Natural killer cell treated with Interleukin-12 subunit alpha and Interleukin-12 subunit beta and Interleukin-15 and Interleukin-18, amount 100 ng/mL, for 72 hours (primary cell): ENCODE measurements around the gene IGF1. TPM values are rescaled to one million over a fixed set of nuclear protein-coding genes. Genes with fewer than 3 reads are reported as not detected.

Source experiments
- ATAC-seq, 2 donors: fragments of 150-1000 bp; cut with Tn5 transposase in 1 of 2; sonication (Bioruptor Pico), chemical (Tn5 transposase) in 1 of 2; 2 replicates each; pipeline ENCODE4 v1.10.0; 2021
- DNase-seq: peaks from one replicate; pipeline ENCODE4 v3.0.0; 2022; ENCODE audit warnings: low spot score
- H3K27ac Mint-ChIP-seq, 2 donors: 1 replicate in 1 of 2; 2 replicates in 1 of 2; pipeline ENCODE4 v1.8.0; 2022; ENCODE audit warnings: mixed read lengths in 2 of 2, mild to moderate bottlenecking in 1 of 2, moderate library complexity in 1 of 2
- H3K27me3 Mint-ChIP-seq, 2 donors: 1 replicate in 1 of 2; 2 replicates in 1 of 2; pipeline ENCODE4 v1.8.0; 2022; ENCODE audit warnings: mixed read lengths in 2 of 2
- H3K36me3 Mint-ChIP-seq: one replicate; pipeline ENCODE4 v1.8.0; 2022; ENCODE audit warnings: mixed read lengths
- H3K4me1 Mint-ChIP-seq, 2 donors: 1 replicate in 1 of 2; 2 replicates in 1 of 2; pipeline ENCODE4 v1.8.0; 2022; ENCODE audit warnings: low read depth in 2 of 2, mixed read lengths in 2 of 2, mild to moderate bottlenecking in 1 of 2
- H3K4me3 Mint-ChIP-seq: one replicate; pipeline ENCODE4 v1.8.0; 2022; ENCODE audit warnings: mixed read lengths
- H3K9me3 Mint-ChIP-seq: 2 replicates; pipeline ENCODE4 v1.8.0; 2022; ENCODE audit warnings: mixed read lengths
- total RNA-seq, 2 donors: library from RNA; stranded (reverse); gene quantifications; one replicate each; pipeline ENCODE4 v1.2.3, GENCODE V29; 2022

Gene IGF1
- under 1 TPM in 1 of 2 donors, not detected in 1; 0.05 TPM for total RNA-seq

GRCh38 chr12:102480406-102480805, at the start of gene IGF1:
TSS of gene IGF1 (minus strand) at chr12:102480563. CDS start at chr12:102480381, 182 bp downstream.
- Mint-ChIP-seq H3K4me1 (peaks cover 12 to 13% of the 10 kb centered on the region in 2 donors), H3K9me3 (no peaks in the 10 kb centered on the region), H3K4me3 (no peak within 1 kb of the TSS), H3K36me3 (no peaks in the 10 kb centered on the region), H3K27ac (no peak within 1 kb of the TSS), H3K27me3 (peaks cover 19 to 26% of the 10 kb centered on the region in 2 donors)
- ATAC-seq (no peak), DNase-seq (no peak)

GRCh38 chr12:102528111-102528510, 47.7 kb upstream of the IGF1 start:
- Mint-ChIP-seq H3K36me3 (no peaks in the 10 kb centered on the region), H3K27ac (no peak overlapping the region), H3K4me1 (no peaks in the 10 kb centered on the region), H3K27me3 (peaks cover 13 to 34% of the 10 kb centered on the region in 2 donors), H3K9me3 (peaks cover 11% of the 10 kb centered on the region), H3K4me3 (no peak overlapping the region)
- DNase-seq (no peak), ATAC-seq (no peak)

- no peaks in the 10 kb centered on the region for H3K36me3 Mint-ChIP-seq
- DNase-seq (no peak), ATAC-seq (no peak)
- H3K4me3 Mint-ChIP-seq, result no peak overlapping the region
- peaks cover 13 to 28% of the 10 kb centered on the region in 2 donors for H3K27me3 Mint-ChIP-seq
- no peaks in the 10 kb centered on the region for H3K4me1 Mint-ChIP-seq
- H3K27ac Mint-ChIP-seq, result no peak overlapping the region
- H3K9me3 Mint-ChIP-seq, result peaks cover 11% of the 10 kb centered on the region
These were observed 46.9 kb upstream of the IGF1 start for GRCh38 chr12:102527171-102527720.

- Mint-ChIP-seq H3K4me3 (no peak overlapping the region), H3K27ac (no peak overlapping the region), H3K27me3 (peaks cover 13 to 28% of the 10 kb centered on the region in 2 donors), H3K4me1 (no peaks in the 10 kb centered on the region), H3K9me3 (peaks cover 11% of the 10 kb centered on the region), H3K36me3 (no peaks in the 10 kb centered on the region)
- DNase-seq (no peak), ATAC-seq (no peak)
These were observed 46.3 kb upstream of the IGF1 start for GRCh38 chr12:102526656-102527055.

- H3K27ac Mint-ChIP-seq, result no peak overlapping the region
- no peaks in the 10 kb centered on the region for H3K4me1 Mint-ChIP-seq
- peaks cover 10 to 29% of the 10 kb centered on the region in 2 donors for H3K27me3 Mint-ChIP-seq
- no peak overlapping the region for H3K4me3 Mint-ChIP-seq
- no peaks in the 10 kb centered on the region for H3K36me3 Mint-ChIP-seq
- no peak for DNase-seq
- peaks cover 7% of the 10 kb centered on the region for H3K9me3 Mint-ChIP-seq
- no peak for ATAC-seq
These were observed 42.4 kb upstream of the IGF1 start for GRCh38 chr12:102522768-102523167.

- no peak for DNase-seq
- no peaks in the 10 kb centered on the region for H3K36me3 Mint-ChIP-seq
- H3K4me3 Mint-ChIP-seq, result no peak overlapping the region
- H3K27me3 Mint-ChIP-seq, result peaks cover 10 to 29% of the 10 kb centered on the region in 2 donors
- no peaks in the 10 kb centered on the region for H3K4me1 Mint-ChIP-seq
- ATAC-seq, result no peak
- H3K27ac Mint-ChIP-seq, result no peak overlapping the region
- peaks cover 7% of the 10 kb centered on the region for H3K9me3 Mint-ChIP-seq
These were observed 41.4 kb upstream of the IGF1 start for GRCh38 chr12:102521662-102522277.

GRCh38 chr12:102518871-102519270, 38.5 kb upstream of the IGF1 start:
- DNase-seq (no peak), ATAC-seq (no peak)
- Mint-ChIP-seq H3K27ac (no peak overlapping the region), H3K4me3 (no peak overlapping the region), H3K36me3 (no peaks in the 10 kb centered on the region), H3K4me1 (no peaks in the 10 kb centered on the region), H3K27me3 (peaks cover 8 to 25% of the 10 kb centered on the region in 2 donors), H3K9me3 (no peaks in the 10 kb centered on the region)

- Mint-ChIP-seq H3K4me1 (no peaks in the 10 kb centered on the region), H3K27ac (no peak overlapping the region), H3K27me3 (peaks cover 12 to 23% of the 10 kb centered on the region in 2 donors), H3K4me3 (no peak overlapping the region), H3K36me3 (no peaks in the 10 kb centered on the region), H3K9me3 (peaks cover 3% of the 10 kb centered on the region)
- no peak for ATAC-seq
- no peak for DNase-seq
These were observed 34.3 kb upstream of the IGF1 start for GRCh38 chr12:102514696-102515095.

- Mint-ChIP-seq H3K4me3 (no peak overlapping the region), H3K27ac (no peak overlapping the region), H3K36me3 (no peaks in the 10 kb centered on the region), H3K27me3 (peaks cover 12 to 23% of the 10 kb centered on the region in 2 donors), H3K4me1 (no peaks in the 10 kb centered on the region), H3K9me3 (peaks cover 3% of the 10 kb centered on the region)
- no peak for DNase-seq
- no peak for ATAC-seq
These were observed 33.4 kb upstream of the IGF1 start for GRCh38 chr12:102513739-102514138.

- H3K27me3 Mint-ChIP-seq, result peaks cover 12 to 23% of the 10 kb centered on the region in 2 donors
- H3K9me3 Mint-ChIP-seq, result peaks cover 3% of the 10 kb centered on the region
- no peak for DNase-seq
- no peak overlapping the region for H3K27ac Mint-ChIP-seq
- H3K36me3 Mint-ChIP-seq, result no peaks in the 10 kb centered on the region
- no peaks in the 10 kb centered on the region for H3K4me1 Mint-ChIP-seq
- H3K4me3 Mint-ChIP-seq, result no peak overlapping the region
- peak in 1 of 2 donors; percentile 55 for ATAC-seq
These were observed 32.9 kb upstream of the IGF1 start for GRCh38 chr12:102513272-102513671.

GRCh38 chr12:102512523-102512922, 32.2 kb upstream of the IGF1 start:
- no peaks in the 10 kb centered on the region for H3K4me1 Mint-ChIP-seq
- H3K4me3 Mint-ChIP-seq, result no peak overlapping the region
- H3K36me3 Mint-ChIP-seq, result no peaks in the 10 kb centered on the region
- no peak for ATAC-seq
- no peak for DNase-seq
- H3K27me3 Mint-ChIP-seq, result peaks cover 12 to 23% of the 10 kb centered on the region in 2 donors
- peaks cover 3% of the 10 kb centered on the region for H3K9me3 Mint-ChIP-seq
- H3K27ac Mint-ChIP-seq, result no peak overlapping the region

- no peak overlapping the region for H3K4me3 Mint-ChIP-seq
- peaks cover 12 to 23% of the 10 kb centered on the region in 2 donors for H3K27me3 Mint-ChIP-seq
- no peak overlapping the region for H3K27ac Mint-ChIP-seq
- ATAC-seq (no peak), DNase-seq (no peak)
- H3K9me3 Mint-ChIP-seq, result peaks cover 3% of the 10 kb centered on the region
- no peaks in the 10 kb centered on the region for H3K4me1 Mint-ChIP-seq
- H3K36me3 Mint-ChIP-seq, result no peaks in the 10 kb centered on the region
These were observed 31.2 kb upstream of the IGF1 start for GRCh38 chr12:102511575-102511974.

GRCh38 chr12:102510463-102510862, 30.1 kb upstream of the IGF1 start:
- Mint-ChIP-seq H3K27me3 (peaks cover 12 to 25% of the 10 kb centered on the region in 2 donors), H3K36me3 (no peaks in the 10 kb centered on the region), H3K4me1 (no peaks in the 10 kb centered on the region), H3K27ac (no peak overlapping the region), H3K9me3 (peaks cover 3% of the 10 kb centered on the region), H3K4me3 (no peak overlapping the region)
- ATAC-seq (no peak), DNase-seq (no peak)

- no peaks in the 10 kb centered on the region for H3K36me3 Mint-ChIP-seq
- no peak overlapping the region for H3K27ac Mint-ChIP-seq
- peaks cover 3% of the 10 kb centered on the region for H3K9me3 Mint-ChIP-seq
- H3K4me3 Mint-ChIP-seq, result no peak overlapping the region
- DNase-seq (no peak), ATAC-seq (no peak)
- H3K27me3 Mint-ChIP-seq, result peaks cover 12 to 20% of the 10 kb centered on the region in 2 donors
- no peaks in the 10 kb centered on the region for H3K4me1 Mint-ChIP-seq
These were observed 29.7 kb upstream of the IGF1 start for GRCh38 chr12:102510031-102510430.
